Suprapubic skin (tissue), 3 donors: Measurements from ENCODE around the gene EIF1AD.

Experiments used
- EP300 ChIP-seq: sonication (generic); formaldehyde crosslinking; IDR thresholded peaks from one replicate; pipeline ENCODE4 v1.6.1; 2017; ENCODE audit warnings: antibody characterized with exemption
- TF ChIP-seq, protein P1 (sequence below), 2 donors: fragments of 200-600 bp in 1 of 2; fragments of 450-650 bp in 1 of 2; sonication (generic) in 1 of 2; IDR thresholded peaks; one replicate each; pipeline ENCODE4 v1.5.1; 2016 to 2019; ENCODE audit warnings: antibody characterized with exemption in 2 of 2, mild to moderate bottlenecking in 1 of 2, moderate library complexity in 1 of 2

DNA sequence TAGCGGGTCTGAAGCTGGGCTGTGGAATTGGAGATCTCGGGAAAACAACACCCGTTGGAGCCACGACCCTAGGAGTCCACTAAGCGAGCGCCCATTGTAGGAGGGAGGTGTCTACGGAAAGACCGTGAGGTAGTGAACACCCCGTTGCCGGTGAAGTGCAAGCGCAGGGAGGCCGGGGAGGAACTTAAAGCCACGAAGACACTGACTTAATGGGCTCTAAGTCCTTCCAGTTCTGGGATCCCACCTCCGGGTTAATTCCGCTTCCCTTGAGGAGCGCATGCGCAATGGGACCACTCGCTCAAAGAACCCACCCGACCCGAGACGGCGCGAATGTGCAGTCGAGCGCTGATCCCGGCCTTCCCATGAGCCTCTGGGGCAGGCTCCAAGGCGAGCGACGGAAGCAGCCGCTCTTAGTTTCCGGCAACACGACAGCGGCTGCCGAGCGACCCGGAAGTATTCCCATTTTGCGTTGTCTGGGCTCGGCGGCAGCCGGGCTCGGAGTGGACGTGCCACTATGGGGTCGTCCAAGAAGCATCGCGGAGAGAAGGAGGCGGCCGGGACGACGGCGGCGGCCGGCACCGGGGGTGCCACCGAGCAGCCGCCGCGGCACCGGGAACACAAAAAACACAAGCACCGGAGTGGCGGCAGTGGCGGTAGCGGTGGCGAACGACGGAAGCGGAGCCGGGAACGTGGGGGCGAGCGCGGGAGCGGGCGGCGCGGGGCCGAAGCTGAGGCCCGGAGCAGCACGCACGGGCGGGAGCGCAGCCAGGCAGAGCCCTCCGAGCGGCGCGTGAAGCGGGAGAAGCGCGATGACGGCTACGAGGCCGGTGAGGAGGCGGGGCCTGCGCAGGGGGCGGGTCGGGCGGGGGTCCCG is 40.5 kb downstream of the EIF1AD start, which contains the start of gene SART1:
- TF ChIP-seq, protein P1, sequence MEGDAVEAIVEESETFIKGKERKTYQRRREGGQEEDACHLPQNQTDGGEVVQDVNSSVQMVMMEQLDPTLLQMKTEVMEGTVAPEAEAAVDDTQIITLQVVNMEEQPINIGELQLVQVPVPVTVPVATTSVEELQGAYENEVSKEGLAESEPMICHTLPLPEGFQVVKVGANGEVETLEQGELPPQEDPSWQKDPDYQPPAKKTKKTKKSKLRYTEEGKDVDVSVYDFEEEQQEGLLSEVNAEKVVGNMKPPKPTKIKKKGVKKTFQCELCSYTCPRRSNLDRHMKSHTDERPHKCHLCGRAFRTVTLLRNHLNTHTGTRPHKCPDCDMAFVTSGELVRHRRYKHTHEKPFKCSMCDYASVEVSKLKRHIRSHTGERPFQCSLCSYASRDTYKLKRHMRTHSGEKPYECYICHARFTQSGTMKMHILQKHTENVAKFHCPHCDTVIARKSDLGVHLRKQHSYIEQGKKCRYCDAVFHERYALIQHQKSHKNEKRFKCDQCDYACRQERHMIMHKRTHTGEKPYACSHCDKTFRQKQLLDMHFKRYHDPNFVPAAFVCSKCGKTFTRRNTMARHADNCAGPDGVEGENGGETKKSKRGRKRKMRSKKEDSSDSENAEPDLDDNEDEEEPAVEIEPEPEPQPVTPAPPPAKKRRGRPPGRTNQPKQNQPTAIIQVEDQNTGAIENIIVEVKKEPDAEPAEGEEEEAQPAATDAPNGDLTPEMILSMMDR (IDR thresholded peaks at IDR 0.05), result no peak
- no peak for TF ChIP-seq EP300
